Right lobe of liver (tissue), 6 donors: ENCODE results near the gene HDDC2. TPM values are rescaled to one million over a fixed set of nuclear protein-coding genes. Genes with fewer than 3 reads are reported as not detected.

Experiments used
- ATAC-seq, 4 donors: fragments of 200-7000 bp; cut with Tn5 transposase; one replicate each; pipeline ENCODE4 v1.9.1; 2020; ENCODE audit warnings: mild to moderate bottlenecking in 4 of 4, moderate library complexity in 4 of 4
- DNase-seq, 3 donors: peaks; one replicate each; pipeline ENCODE4 v3.0.0-alpha.2; 2020
- H3K27ac ChIP-seq, 3 donors: fragments of 200-600 bp; one replicate each; pipeline ENCODE4 v1.8.0; 2022
- H3K27me3 ChIP-seq, 2 donors: fragments of 200-600 bp; one replicate each; pipeline ENCODE4 v1.8.0; 2022
- H3K36me3 ChIP-seq, 4 donors: fragments of 200-600 bp; sonication (generic) in 1 of 4; one replicate each; pipeline versions ENCODE4 v1.5.1 to v1.8.0; 2017 to 2022; ENCODE audit warnings: control low read depth in 1 of 4
- H3K4me1 ChIP-seq, 4 donors: fragments of 200-600 bp; sonication (generic) in 1 of 4; one replicate each; pipeline versions ENCODE4 v1.5.1 to v1.8.0; 2017 to 2022; ENCODE audit warnings: control low read depth in 1 of 4
- H3K4me3 ChIP-seq, 3 donors: fragments of 200-600 bp; one replicate each; pipeline ENCODE4 v1.8.0; 2022
- H3K9me3 ChIP-seq, 4 donors: fragments of 200-600 bp; sonication (generic) in 1 of 4; one replicate each; pipeline versions ENCODE4 v1.5.1 to v1.8.0; 2017 to 2022; ENCODE audit warnings: control low read depth in 1 of 4
- POLR2A ChIP-seq: fragments of 450-650 bp; IDR thresholded peaks from one replicate; pipeline ENCODE4 v1.6.1; 2017; ENCODE audit warnings: antibody characterized with exemption, mild to moderate bottlenecking
- WGBS: methylation state at CpG from one replicate; pipeline ENCODE4 v1.1.6; 2018; ENCODE audit warnings: low coverage, low lambda C conversion rate; ENCODE audit not compliant: insufficient coverage; ENCODE audit errors: missing lambda C conversion rate; 5-methylcytosine and 5-hydroxymethylcytosine counted together
- intact Hi-C, 2 donors: fragments of 100-400 bp; cut with DNase I; formaldehyde crosslinking; loops; one replicate each; pipeline versions ENCODE4 v1.11.2 to v1.14.1; 2022
- long read RNA-seq: library from polyadenylated mRNA; unstranded; transcript quantifications from one replicate; pipeline ENCODE4 v2.0.0, GENCODE V29; 2019
- total RNA-seq, 6 experiments: library from RNA; depleted of rRNA in 2 of 6; stranded (reverse); fragments of >200 nt in 2 of 6; fragmentation: NEBNext Ultra II Directional in 3 of 6; extraction: Animal tissue kit (Norgen Biotek cat#: 25700) in 3 of 6; gene quantifications; one replicate each; pipeline versions ENCODE4 v1.1.0 to v1.2.4, GENCODE V29; 2016 to 2023
- TF ChIP-seq, protein P1 (sequence below), 4 donors: fragments of 200-600 bp in 3 of 4; fragments of 450-650 bp in 1 of 4; IDR thresholded peaks; one replicate each; pipeline versions ENCODE4 v1.5.1 to v1.8.0; 2016 to 2022; ENCODE audit warnings: antibody characterized with exemption in 4 of 4, mild to moderate bottlenecking in 2 of 4
- donor health status: DM: no; HTN: yes; CAD: no.
- donor health status: DM: no; HTN: no; CAD: no.
- donor health status: DM: no; HTN: no; CAD: no.
- donor health status: DM: no; HTN: yes; CAD: no.
- donor health status: DM: no; HTN: yes; CAD: no.

The HDDC2 gene, protein sequence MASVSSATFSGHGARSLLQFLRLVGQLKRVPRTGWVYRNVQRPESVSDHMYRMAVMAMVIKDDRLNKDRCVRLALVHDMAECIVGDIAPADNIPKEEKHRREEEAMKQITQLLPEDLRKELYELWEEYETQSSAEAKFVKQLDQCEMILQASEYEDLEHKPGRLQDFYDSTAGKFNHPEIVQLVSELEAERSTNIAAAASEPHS
- 10 to 100 TPM in 3 of 6 experiments, 1 to 10 TPM in 3; 6.8 to 15.6 (median 9.5) TPM for total RNA-seq
- long read RNA-seq, partial matches to known transcripts: 1 of 6 reads
- long read RNA-seq, other reads (novel, unspliced or antisense): 1 of 6 reads

DNA sequence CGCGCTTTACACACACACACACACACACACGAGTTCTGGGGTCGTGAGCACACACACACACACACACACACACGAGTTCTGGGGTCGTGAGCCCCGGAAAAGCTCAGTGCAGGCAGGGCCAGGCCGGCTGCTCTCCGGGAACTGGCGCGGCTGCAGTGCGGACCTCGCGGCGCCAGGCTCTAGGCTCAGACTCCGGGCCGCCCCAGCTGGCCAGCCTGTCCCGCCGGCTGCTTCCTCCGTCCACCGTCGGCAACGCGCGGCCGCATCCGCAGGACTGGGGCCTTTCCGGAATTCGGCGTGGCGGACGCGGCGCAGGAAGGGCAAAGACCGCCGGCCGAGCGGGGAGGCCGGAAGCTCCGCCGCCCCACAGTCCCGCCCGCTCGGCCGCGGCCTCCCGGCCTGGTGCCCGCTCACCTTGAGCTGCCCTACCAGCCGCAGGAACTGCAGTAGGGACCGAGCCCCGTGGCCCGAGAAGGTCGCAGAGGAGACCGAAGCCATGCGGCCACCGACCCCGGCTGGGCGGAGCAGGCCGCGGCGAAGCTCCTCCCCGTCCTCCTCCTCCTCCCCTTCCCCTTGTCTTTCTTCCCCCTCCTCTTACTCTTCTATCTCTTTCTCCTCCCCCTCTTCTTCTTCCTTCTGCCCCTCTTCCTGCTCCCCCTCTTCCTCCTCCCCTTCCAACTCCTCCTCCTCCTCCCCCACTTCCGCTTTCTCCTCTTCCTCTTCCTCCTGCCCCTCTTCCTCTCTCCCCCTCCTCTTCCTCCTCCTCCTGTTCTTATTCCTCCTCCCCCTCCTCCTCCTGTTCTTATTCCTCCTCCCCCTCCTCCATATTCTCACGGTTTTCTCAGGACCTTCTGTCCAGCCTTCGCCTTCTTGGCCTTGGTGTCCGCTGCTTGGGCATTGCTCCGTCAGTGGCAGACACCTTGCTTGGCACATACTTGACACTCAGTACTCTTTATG is at the start of gene HDDC2:
HDDC2 (minus strand) TSS at position 533 of the 957 bp plus-strand sequence; CDS start at position 498, 35 bp downstream.
- no peaks in the 10 kb centered on the region for H3K27me3 ChIP-seq
- H3K27ac ChIP-seq: peak within 1 kb of the TSS; percentile 76 to 86 (median 81)
- H3K4me1 ChIP-seq: peaks cover 0 to 10% (median 5%) of the 10 kb centered on the region in 4 donors
- 14% methylated on average over 20 of the region's 67 CpGs for WGBS
- no peaks in the 10 kb centered on the region for H3K9me3 ChIP-seq
- H3K36me3 ChIP-seq: peaks cover 0 to 10% (median 0%) of the 10 kb centered on the region in 4 donors
- TF ChIP-seq, protein P1, sequence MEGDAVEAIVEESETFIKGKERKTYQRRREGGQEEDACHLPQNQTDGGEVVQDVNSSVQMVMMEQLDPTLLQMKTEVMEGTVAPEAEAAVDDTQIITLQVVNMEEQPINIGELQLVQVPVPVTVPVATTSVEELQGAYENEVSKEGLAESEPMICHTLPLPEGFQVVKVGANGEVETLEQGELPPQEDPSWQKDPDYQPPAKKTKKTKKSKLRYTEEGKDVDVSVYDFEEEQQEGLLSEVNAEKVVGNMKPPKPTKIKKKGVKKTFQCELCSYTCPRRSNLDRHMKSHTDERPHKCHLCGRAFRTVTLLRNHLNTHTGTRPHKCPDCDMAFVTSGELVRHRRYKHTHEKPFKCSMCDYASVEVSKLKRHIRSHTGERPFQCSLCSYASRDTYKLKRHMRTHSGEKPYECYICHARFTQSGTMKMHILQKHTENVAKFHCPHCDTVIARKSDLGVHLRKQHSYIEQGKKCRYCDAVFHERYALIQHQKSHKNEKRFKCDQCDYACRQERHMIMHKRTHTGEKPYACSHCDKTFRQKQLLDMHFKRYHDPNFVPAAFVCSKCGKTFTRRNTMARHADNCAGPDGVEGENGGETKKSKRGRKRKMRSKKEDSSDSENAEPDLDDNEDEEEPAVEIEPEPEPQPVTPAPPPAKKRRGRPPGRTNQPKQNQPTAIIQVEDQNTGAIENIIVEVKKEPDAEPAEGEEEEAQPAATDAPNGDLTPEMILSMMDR (IDR thresholded peaks at IDR 0.05): no peak
- peak; percentile 94 for TF ChIP-seq POLR2A
- DNase-seq (peak; percentile 86 to 91 (median 88)), ATAC-seq (peak; percentile 92 to 98 (median 95))
- intact Hi-C loops: no loop called here
- peak within 1 kb of the TSS; percentile 61 to 76 (median 63) for H3K4me3 ChIP-seq

- no peak for ATAC-seq
- H3K4me1 ChIP-seq: no peaks in the 10 kb centered on the region
- intact Hi-C loops: no loop called here
- H3K4me3 ChIP-seq: no peak overlapping the region
- H3K36me3 ChIP-seq: no peaks in the 10 kb centered on the region
- H3K27ac ChIP-seq: no peak overlapping the region
- no peak for TF ChIP-seq POLR2A
- TF ChIP-seq, protein P1 (IDR thresholded peaks at IDR 0.05): no peak
- WGBS: 57% methylated on average over 10 of the region's 11 CpGs
- no peak for DNase-seq
- H3K9me3 ChIP-seq: no peaks in the 10 kb centered on the region
- H3K27me3 ChIP-seq: no peaks in the 10 kb centered on the region
Measured at GRCh38 chr6:125346926-125347563, 45.3 kb upstream of the HDDC2 start.

DNA sequence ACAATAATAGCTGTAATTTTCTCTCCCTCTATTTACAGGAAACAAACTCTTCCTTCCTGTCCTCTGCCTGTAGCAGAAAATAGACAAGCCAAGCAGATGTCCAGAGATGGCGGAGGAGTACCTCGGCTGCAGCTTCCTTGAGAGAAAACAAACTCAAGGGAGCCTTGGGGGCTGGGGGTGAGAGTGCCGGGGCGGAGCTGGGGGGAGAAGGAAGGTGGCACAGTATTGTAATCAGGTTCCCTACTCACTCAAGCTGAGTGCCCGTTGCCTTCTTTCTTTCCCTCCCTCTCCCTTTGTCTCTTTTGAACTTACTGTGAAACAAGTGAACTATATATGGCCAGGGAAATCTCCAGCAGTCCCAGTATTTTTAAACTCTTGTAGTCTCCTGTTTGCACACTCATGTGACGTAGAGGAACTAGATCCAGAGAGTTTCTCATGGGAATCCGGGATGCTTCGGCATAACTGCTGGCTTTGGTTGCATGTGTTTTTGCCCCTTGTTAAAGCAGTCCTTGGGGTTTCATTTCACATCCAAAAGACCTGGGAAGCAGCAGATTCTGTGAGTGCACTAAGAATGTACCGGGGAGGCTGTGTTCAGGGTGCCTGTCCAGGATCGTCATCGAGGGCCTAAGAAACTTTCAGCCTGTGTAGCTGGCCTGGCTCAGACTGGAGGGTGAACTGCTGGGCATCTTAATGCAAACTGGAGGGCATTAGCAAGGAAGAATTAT is 44.6 kb upstream of the HDDC2 start:
- Histone ChIP-seq H3K9me3 (no peaks in the 10 kb centered on the region), H3K4me1 (no peaks in the 10 kb centered on the region), H3K27me3 (no peaks in the 10 kb centered on the region), H3K36me3 (no peaks in the 10 kb centered on the region), H3K27ac (no peak overlapping the region), H3K4me3 (no peak overlapping the region)
- intact Hi-C loops: no loop called here
- DNase-seq (no peak), ATAC-seq (peak; percentile 25 to 63 (median 42))
- 29% methylated on average over 8 of the region's 11 CpGs for WGBS
- no peak for TF ChIP-seq POLR2A
- TF ChIP-seq, protein P1 (IDR thresholded peaks at IDR 0.05): no peak

DNA sequence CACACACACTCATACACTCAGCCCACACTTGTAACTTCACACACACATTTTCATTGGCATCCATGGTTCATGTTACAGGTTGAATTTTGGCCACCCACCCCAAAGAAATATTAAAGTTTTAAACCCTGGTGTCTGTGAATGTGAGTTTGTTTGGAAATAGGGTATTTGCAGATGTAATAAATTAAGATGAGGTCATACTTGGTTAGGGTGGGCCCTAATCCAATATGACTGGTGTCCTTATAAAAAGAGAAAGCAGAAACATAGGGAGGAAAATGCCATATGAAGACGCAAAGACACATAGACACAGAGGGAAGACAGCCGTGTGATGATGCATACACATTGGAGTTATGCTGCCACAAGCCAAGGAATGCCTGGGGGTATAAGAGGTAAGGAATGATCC is 39.7 kb upstream of the HDDC2 start:
- TF ChIP-seq, protein P1 (IDR thresholded peaks at IDR 0.05): no peak
- TF ChIP-seq POLR2A: no peak
- ATAC-seq (no peak), DNase-seq (no peak)
- H3K4me1 ChIP-seq: no peaks in the 10 kb centered on the region
- H3K4me3 ChIP-seq: no peak overlapping the region
- H3K27ac ChIP-seq: no peak overlapping the region
- 43% methylated on average over 2 of the region's 2 CpGs for WGBS
- intact Hi-C loops: no loop called here
- no peaks in the 10 kb centered on the region for H3K9me3 ChIP-seq
- H3K36me3 ChIP-seq: no peaks in the 10 kb centered on the region
- no peaks in the 10 kb centered on the region for H3K27me3 ChIP-seq
